H1 (cell line): ENCODE measurements around the gene TMEM273.

ENCODE experiments used
- CHD2 ChIP-seq: IDR thresholded peaks from 2 replicates; pipeline ENCODE4 v1.6.1; 2012; ENCODE audit warnings: low read length, improper control_type of control experiment
- EP300 ChIP-seq, 2 experiments: IDR thresholded peaks; 1 replicate in 1 of 2; 2 replicates in 1 of 2; pipeline ENCODE4 v1.6.1; 2011 to 2012; ENCODE audit warnings: low read depth in 2 of 2, low read length in 2 of 2, mild to moderate bottlenecking in 2 of 2, borderline replicate concordance in 1 of 2, inconsistent platforms in 1 of 2, moderate library complexity in 1 of 2
- POLR2A ChIP-seq, 2 experiments: IDR thresholded peaks; 1 replicate in 1 of 2; 2 replicates in 1 of 2; pipeline ENCODE4 v1.6.1; 2011; ENCODE audit warnings: low read depth in 2 of 2, low read length in 2 of 2, mild to moderate bottlenecking in 2 of 2; ENCODE audit errors: control extremely low read depth in 1 of 2
- POLR2AphosphoS5 ChIP-seq: IDR thresholded peaks from 2 replicates; pipeline ENCODE4 v1.6.1; 2011; ENCODE audit warnings: low read depth, low read length
- TF ChIP-seq, protein P1 (sequence below), 3 experiments: IDR thresholded peaks; 1 replicate in 2 of 3; 2 replicates in 1 of 3; pipeline versions ENCODE4 v1.5.1 to v1.6.1; 2011; ENCODE audit warnings: low read length in 3 of 3, mild to moderate bottlenecking in 3 of 3, inconsistent platforms in 2 of 3, low read depth in 1 of 3, moderate library complexity in 1 of 3; ENCODE audit not compliant: insufficient read depth in 1 of 3; ENCODE audit errors: control extremely low read depth in 1 of 3
- TF ChIP-seq, protein P2 (sequence below): IDR thresholded peaks from 2 replicates; pipeline ENCODE4 v1.6.1; 2011; ENCODE audit warnings: low read length, improper control_type of control experiment

DNA sequence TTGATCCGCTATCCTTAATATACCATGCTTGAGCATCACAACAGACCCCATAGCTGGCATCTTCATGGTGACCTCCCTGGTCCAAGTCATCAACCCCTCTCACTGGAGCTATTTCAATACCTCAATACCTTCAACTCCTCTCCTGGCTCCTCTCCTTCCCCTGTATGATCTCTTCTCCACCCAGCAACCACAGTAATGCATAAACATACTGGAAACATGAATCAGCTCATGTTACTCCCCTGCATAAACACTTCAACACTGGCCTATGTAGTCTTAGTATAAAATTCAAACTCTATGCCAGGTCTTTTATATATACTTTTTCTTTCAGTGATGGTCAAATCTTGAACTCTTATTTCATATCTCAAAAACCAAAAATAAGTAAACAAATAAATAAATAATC, 31.8 kb upstream of the TMEM273 start:
- TF ChIP-seq, protein P1, sequence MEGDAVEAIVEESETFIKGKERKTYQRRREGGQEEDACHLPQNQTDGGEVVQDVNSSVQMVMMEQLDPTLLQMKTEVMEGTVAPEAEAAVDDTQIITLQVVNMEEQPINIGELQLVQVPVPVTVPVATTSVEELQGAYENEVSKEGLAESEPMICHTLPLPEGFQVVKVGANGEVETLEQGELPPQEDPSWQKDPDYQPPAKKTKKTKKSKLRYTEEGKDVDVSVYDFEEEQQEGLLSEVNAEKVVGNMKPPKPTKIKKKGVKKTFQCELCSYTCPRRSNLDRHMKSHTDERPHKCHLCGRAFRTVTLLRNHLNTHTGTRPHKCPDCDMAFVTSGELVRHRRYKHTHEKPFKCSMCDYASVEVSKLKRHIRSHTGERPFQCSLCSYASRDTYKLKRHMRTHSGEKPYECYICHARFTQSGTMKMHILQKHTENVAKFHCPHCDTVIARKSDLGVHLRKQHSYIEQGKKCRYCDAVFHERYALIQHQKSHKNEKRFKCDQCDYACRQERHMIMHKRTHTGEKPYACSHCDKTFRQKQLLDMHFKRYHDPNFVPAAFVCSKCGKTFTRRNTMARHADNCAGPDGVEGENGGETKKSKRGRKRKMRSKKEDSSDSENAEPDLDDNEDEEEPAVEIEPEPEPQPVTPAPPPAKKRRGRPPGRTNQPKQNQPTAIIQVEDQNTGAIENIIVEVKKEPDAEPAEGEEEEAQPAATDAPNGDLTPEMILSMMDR (IDR thresholded peaks at IDR 0.05; ENCODE audit: control extremely low read depth in 1 of 3, insufficient read depth in 1 of 3, low read depth in 1 of 3, low read length in 3 of 3), result no peak
- no peak for TF ChIP-seq EP300 (IDR thresholded peaks at IDR 0.05; ENCODE audit: borderline replicate concordance in 1 of 2, low read depth in 2 of 2, low read length in 2 of 2)
- no peak for TF ChIP-seq POLR2A (IDR thresholded peaks at IDR 0.05; ENCODE audit: control extremely low read depth in 1 of 2, low read depth in 2 of 2, low read length in 2 of 2)
- no peak for TF ChIP-seq CHD2
- TF ChIP-seq POLR2AphosphoS5, result no peak
- TF ChIP-seq, protein P2, sequence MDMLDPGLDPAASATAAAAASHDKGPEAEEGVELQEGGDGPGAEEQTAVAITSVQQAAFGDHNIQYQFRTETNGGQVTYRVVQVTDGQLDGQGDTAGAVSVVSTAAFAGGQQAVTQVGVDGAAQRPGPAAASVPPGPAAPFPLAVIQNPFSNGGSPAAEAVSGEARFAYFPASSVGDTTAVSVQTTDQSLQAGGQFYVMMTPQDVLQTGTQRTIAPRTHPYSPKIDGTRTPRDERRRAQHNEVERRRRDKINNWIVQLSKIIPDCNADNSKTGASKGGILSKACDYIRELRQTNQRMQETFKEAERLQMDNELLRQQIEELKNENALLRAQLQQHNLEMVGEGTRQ, result no peak
